IPS DF 6.9 (cell line): ENCODE results near the gene SARNP.

Experiments used
- DNase-seq: peaks from one replicate; pipeline ENCODE4 v3.0.0-alpha.2; 2013; ENCODE audit warnings: low read depth, low spot score
- H3K27ac ChIP-seq: one replicate; pipeline ENCODE4 v1.5.1; 2013; ENCODE audit warnings: low read length, control low read depth
- H3K27me3 ChIP-seq: 2 replicates; pipeline ENCODE4 v1.6.1; 2013; ENCODE audit warnings: mild to moderate bottlenecking, low read length; ENCODE audit not compliant: control insufficient read depth, insufficient read depth
- H3K36me3 ChIP-seq: 2 replicates; pipeline ENCODE4 v1.6.1; 2013; ENCODE audit warnings: low read length; ENCODE audit not compliant: control insufficient read depth, insufficient read depth
- H3K4me1 ChIP-seq: 2 replicates; pipeline ENCODE4 v1.6.1; 2013; ENCODE audit warnings: low read length; ENCODE audit not compliant: control insufficient read depth, insufficient read depth
- H3K4me3 ChIP-seq: 2 replicates; pipeline ENCODE4 v1.5.1; 2013; ENCODE audit warnings: mild to moderate bottlenecking, low read length
- H3K9me3 ChIP-seq: 2 replicates; pipeline ENCODE4 v1.6.1; 2013; ENCODE audit warnings: low read length, inconsistent platforms; ENCODE audit not compliant: control insufficient read depth, insufficient read depth
- WGBS: extraction: QIAGEN DNeasy Blood & Tissue Kit; methylation state at CpG from one replicate; pipeline ENCODE4 v1.1.7; 2013; ENCODE audit warnings: mixed read lengths, missing lambda C conversion rate; ENCODE audit not compliant: insufficient read length, insufficient coverage; 5-methylcytosine and 5-hydroxymethylcytosine counted together

Gene SARNP

GRCh38 chr12:55718015-55718414 is 99.5 kb downstream of the SARNP start:
- H3K4me1 ChIP-seq = peaks cover 11% of the 10 kb centered on the region
- no CpG with 5 or more reads among the region's 4 CpGs for WGBS
- no peak for DNase-seq
- no peaks in the 10 kb centered on the region for H3K27me3 ChIP-seq
- H3K4me3 ChIP-seq = no peak overlapping the region
- no peak overlapping the region for H3K27ac ChIP-seq
- no peaks in the 10 kb centered on the region; the same call in 1 of the 2 replicates for H3K36me3 ChIP-seq
- H3K9me3 ChIP-seq = no peaks in the 10 kb centered on the region

DNA sequence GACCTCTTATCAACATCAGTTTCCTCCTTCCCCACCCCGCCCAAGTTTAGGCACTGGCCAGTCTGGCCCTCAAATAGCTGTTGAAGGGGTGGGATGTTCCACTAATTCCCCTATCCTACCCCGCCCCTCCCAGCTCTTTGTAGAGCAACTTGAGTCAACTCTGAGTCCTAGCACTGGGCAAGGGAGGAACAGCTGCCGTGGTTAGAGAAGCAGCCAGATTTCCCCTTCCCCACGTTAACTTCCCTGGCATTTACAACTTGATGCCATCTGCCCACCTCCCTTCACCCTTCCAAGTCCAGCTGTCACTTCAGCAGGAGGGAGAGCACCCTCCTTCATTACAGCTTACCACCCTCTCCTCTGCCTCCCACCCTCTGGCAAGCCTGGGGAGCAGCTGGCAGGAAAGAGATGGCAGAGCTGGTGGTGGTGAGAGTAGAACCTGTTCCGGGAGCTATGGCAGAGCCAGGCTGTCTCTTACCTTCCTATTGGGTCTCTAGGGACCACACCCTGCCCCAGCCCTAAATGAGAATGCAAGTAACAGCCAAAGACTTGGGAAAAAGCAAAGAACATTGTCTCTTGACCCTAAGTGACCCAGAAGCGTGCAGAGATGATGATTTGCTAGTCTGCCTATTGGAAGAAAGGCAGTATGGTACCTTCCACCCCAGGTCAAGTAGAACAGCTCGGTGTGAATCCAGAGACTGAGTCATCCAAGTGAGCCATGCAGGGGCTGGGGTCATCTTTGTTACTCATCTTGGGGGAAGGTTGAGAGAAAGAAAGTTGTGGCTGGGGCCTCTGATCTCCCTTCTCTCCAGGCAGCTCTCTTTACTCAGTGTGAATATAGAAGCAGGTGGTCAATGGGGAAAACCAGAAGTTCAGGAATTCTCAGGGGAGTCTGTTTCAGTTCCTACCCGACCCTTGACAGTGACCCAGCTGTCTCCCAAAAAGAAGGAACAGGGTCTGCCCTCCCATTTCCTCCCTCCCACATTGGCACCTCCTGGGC is 100.2 kb downstream of the SARNP start:
- Histone ChIP-seq H3K9me3 (no peaks in the 10 kb centered on the region), H3K27ac (no peak overlapping the region), H3K4me1 (peaks cover 11% of the 10 kb centered on the region), H3K36me3 (no peaks in the 10 kb centered on the region; the same call in 1 of the 2 replicates), H3K4me3 (peak overlapping the region; percentile 72; the same call in 1 of the 2 replicates), H3K27me3 (no peaks in the 10 kb centered on the region)
- WGBS = no CpG with 5 or more reads among the region's 8 CpGs
- no peak for DNase-seq

DNA sequence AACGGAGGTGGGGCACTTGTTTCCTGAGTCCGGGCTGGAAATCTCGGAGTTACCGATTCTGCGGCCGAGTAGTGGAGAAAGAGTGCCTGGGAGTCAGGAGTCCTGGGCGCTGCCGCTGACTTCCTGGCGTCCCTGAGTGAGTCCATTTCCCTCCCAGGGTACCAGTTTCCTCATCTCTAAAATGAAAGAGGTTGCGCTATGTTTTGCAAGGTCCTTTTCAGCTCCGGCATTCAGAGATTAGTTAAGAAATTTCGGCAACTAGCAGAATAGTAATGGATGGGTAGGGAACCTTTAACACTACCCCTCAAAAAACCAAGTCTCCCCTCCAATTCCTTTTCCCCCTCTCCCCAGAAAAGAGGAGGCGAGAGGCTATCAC is 101.0 kb downstream of the SARNP start:
- no peaks in the 10 kb centered on the region for H3K27me3 ChIP-seq
- peak overlapping the region; percentile 72; the same call in 1 of the 2 replicates for H3K4me3 ChIP-seq
- no peak for DNase-seq
- H3K9me3 ChIP-seq = no peaks in the 10 kb centered on the region
- WGBS = no CpG with 5 or more reads among the region's 13 CpGs
- peaks cover 11% of the 10 kb centered on the region for H3K4me1 ChIP-seq
- no peaks in the 10 kb centered on the region; the same call in 1 of the 2 replicates for H3K36me3 ChIP-seq
- H3K27ac ChIP-seq = no peak overlapping the region

DNA sequence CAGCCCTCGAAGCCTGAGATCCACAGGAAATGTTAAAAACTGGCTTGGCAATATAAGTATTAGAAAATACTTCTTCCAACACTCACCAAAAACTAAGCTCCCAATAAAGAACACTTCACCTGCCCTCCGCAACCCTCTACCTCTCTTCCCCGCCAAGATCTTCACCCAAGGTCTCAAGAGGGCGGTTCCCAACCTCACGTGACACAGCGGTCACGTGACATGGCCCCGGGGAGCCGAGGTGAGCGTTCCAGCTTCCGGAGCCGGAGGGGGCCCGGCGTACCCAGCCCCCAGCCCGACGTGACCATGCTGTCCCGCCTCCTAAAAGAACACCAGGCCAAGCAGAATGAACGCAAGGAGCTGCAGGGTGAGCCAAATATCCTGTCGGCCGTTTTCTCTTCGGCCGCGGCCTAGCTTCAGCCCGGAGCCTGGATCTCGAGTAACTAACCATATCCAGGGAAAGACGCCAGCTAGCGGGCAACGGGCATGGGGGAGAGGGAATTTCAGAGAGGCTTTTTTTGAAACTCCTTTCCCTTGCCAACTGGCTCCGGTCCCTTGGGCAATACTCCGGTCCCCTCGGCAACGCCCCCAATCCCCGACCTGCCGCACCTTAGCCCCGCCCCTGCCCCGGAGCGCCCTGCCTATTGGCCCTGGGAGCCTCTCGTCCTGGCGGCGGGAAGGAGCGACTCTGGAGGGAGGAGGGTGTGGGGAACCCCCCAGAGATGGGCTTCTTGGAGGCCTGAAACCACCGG is 101.5 kb downstream of the SARNP start, which contains the start of gene BLOC1S1:
TSS of gene BLOC1S1 (plus strand) at position 214 of the 749 bp plus-strand sequence. CDS start at position 220, 6 bp downstream.
- H3K4me3 ChIP-seq = peak within 1 kb of the TSS; percentile 72; the same call in 1 of the 2 replicates
- H3K27ac ChIP-seq = no peak within 1 kb of the TSS
- H3K27me3 ChIP-seq = no peaks in the 10 kb centered on the region
- H3K36me3 ChIP-seq = no peaks in the 10 kb centered on the region; the same call in 1 of the 2 replicates
- H3K9me3 ChIP-seq = no peaks in the 10 kb centered on the region
- peaks cover 11% of the 10 kb centered on the region for H3K4me1 ChIP-seq
- no peak for DNase-seq
- no CpG with 5 or more reads among the region's 42 CpGs for WGBS

- no CpG with 5 or more reads among the region's 7 CpGs for WGBS
- H3K27ac ChIP-seq = no peak overlapping the region
- DNase-seq = no peak
- no peaks in the 10 kb centered on the region for H3K9me3 ChIP-seq
- H3K4me1 ChIP-seq = peaks cover 11% of the 10 kb centered on the region
- no peaks in the 10 kb centered on the region for H3K27me3 ChIP-seq
- no peaks in the 10 kb centered on the region; the same call in 1 of the 2 replicates for H3K36me3 ChIP-seq
- H3K4me3 ChIP-seq = peak overlapping the region; percentile 72; the same call in 1 of the 2 replicates
Observed at GRCh38 chr12:55715169-55715764, 102.3 kb downstream of the SARNP start.

- peaks cover 8% of the 10 kb centered on the region for H3K4me1 ChIP-seq
Observed at GRCh38 chr12:55713721-55714120, 103.8 kb downstream of the SARNP start.

GRCh38 chr12:55712700-55713415 is 104.7 kb downstream of the SARNP start:
- Histone ChIP-seq H3K36me3 (no peaks in the 10 kb centered on the region), H3K27me3 (no peaks in the 10 kb centered on the region), H3K9me3 (no peaks in the 10 kb centered on the region), H3K4me3 (no peak overlapping the region), H3K4me1 (peaks cover 5% of the 10 kb centered on the region), H3K27ac (no peak overlapping the region)
- DNase-seq = no peak
- no CpG with 5 or more reads among the region's 1 CpG for WGBS

More at GRCh38 chr12:55713721-55714120, 103.8 kb downstream of the SARNP start:
- H3K36me3 ChIP-seq = no peaks in the 10 kb centered on the region
- no peak overlapping the region for H3K4me3 ChIP-seq
- no peak for DNase-seq
- H3K27ac ChIP-seq = no peak overlapping the region
- H3K27me3 ChIP-seq = no peaks in the 10 kb centered on the region
- no peaks in the 10 kb centered on the region for H3K9me3 ChIP-seq
- no CpG with 5 or more reads among the region's 2 CpGs for WGBS

GRCh38 chr12:55711786-55712553 is 105.6 kb downstream of the SARNP start:
- Histone ChIP-seq H3K4me1 (no peaks in the 10 kb centered on the region; the same call in 1 of the 2 replicates), H3K4me3 (no peak overlapping the region), H3K27ac (no peak overlapping the region), H3K36me3 (no peaks in the 10 kb centered on the region), H3K27me3 (no peaks in the 10 kb centered on the region), H3K9me3 (no peaks in the 10 kb centered on the region)
- no peak for DNase-seq
- no CpG with 5 or more reads among the region's 4 CpGs for WGBS

DNA sequence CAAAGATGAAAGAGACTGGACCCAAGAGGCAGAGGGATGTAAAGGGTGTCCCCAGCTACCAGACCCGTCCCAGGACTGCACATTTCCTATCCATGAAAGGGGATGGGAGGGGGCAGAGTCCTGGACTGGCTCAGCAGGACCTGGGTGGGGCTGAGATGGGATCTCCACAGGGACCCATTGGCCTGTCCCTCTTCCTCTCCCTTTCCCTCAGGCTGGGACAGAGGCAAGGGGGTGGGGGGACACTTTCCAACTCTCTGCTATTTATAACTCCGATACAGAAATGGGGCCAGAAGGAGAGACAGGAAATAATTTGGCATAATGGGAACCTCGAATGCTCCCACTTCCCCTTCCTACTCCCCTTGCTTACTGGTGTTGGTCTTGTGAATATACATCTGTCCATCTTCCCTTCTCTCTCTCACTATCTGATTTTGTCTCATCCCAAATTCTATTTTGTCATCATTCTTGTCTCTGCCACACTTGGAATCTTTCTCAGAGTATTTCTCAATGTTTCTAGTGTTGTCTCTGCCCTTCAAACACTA is 108.8 kb downstream of the SARNP start:
- no peaks in the 10 kb centered on the region for H3K27me3 ChIP-seq
- no peaks in the 10 kb centered on the region; the same call in 1 of the 2 replicates for H3K4me1 ChIP-seq
- no CpG with 5 or more reads among the region's 3 CpGs for WGBS
- H3K36me3 ChIP-seq = no peaks in the 10 kb centered on the region
- no peak for DNase-seq
- H3K9me3 ChIP-seq = no peaks in the 10 kb centered on the region
- no peak overlapping the region for H3K27ac ChIP-seq
- peak overlapping the region; percentile 46; the same call in 1 of the 2 replicates for H3K4me3 ChIP-seq
